HL-60 (cell line): ENCODE results near the gene IL11.

Experiments
- DNase-seq, 2 experiments: peaks; one replicate each; pipeline ENCODE4 v3.0.0-alpha.2; 2010 to 2020; ENCODE audit warnings: low read depth in 1 of 2, low spot score in 1 of 2
- H3K27ac ChIP-seq: fragments of 250-450 bp; sonication (Bioruptor Pico); replicated peaks from 2 replicates; pipeline ENCODE4 v1.5.1; 2020; ENCODE audit warnings: mild to moderate bottlenecking, moderate library complexity
- H3K27me3 ChIP-seq: fragments of 250-450 bp; sonication (Bioruptor Pico); 2 replicates; pipeline ENCODE4 v1.5.1; 2021; ENCODE audit warnings: mild to moderate bottlenecking, moderate library complexity; ENCODE audit not compliant: insufficient read depth, poor library complexity, severe bottlenecking
- H3K4me3 ChIP-seq: replicated peaks from 2 replicates; pipeline ENCODE4 v1.5.1; 2011; ENCODE audit warnings: mild to moderate bottlenecking, control low read depth, low read length; ENCODE audit not compliant: insufficient read depth
- CTCF ChIP-seq: IDR thresholded peaks from one replicate; pipeline ENCODE4 v1.5.1; 2011; ENCODE audit warnings: low read length, control low read depth, inconsistent platforms; ENCODE audit not compliant: insufficient read depth
- GABPA ChIP-seq: IDR thresholded peaks from 2 replicates; pipeline ENCODE4 v1.6.1; 2012; ENCODE audit warnings: low read depth
- POLR2AphosphoS5 ChIP-seq: IDR thresholded peaks from 2 replicates; pipeline ENCODE4 v1.6.1; 2012; ENCODE audit warnings: low read depth
- REST ChIP-seq: IDR thresholded peaks from 2 replicates; pipeline ENCODE4 v1.6.1; 2012; ENCODE audit warnings: low read depth; ENCODE audit not compliant: insufficient replicate concordance
- SPI1 ChIP-seq: IDR thresholded peaks from 2 replicates; pipeline ENCODE4 v1.6.1; 2012; ENCODE audit warnings: low read depth, mild to moderate bottlenecking, borderline replicate concordance

IL11 gene

GRCh38 chr19:55390461-55390880 lies 20.2 kb upstream of the IL11 start:
- Histone ChIP-seq H3K27ac (no peak overlapping the region), H3K27me3 (no peaks in the 10 kb centered on the region), H3K4me3 (no peak overlapping the region)
- TF ChIP-seq POLR2AphosphoS5 (0 out of 2 replicates have a peak, but pooled peaks have one; percentile 38), SPI1 (no peak), CTCF (no peak)
- no peak for DNase-seq

- Histone ChIP-seq H3K27ac (no peak overlapping the region), H3K4me3 (no peak overlapping the region), H3K27me3 (no peaks in the 10 kb centered on the region)
- no peak for TF ChIP-seq REST
- no peak for TF ChIP-seq CTCF
- peak; percentile 42; the same call in 1 of the 2 replicates for TF ChIP-seq POLR2AphosphoS5
- no peak for TF ChIP-seq SPI1
- no peak for TF ChIP-seq GABPA
- DNase-seq: no peak
These were observed 19.4 kb upstream of the IL11 start for GRCh38 chr19:55389386-55390317.

GRCh38 chr19:55387736-55388497 lies 17.7 kb upstream of the IL11 start:
- DNase-seq: no peak
- peak overlapping the region; percentile 90 for H3K4me3 ChIP-seq
- H3K27ac ChIP-seq: no peak overlapping the region
- H3K27me3 ChIP-seq: no peaks in the 10 kb centered on the region
- TF ChIP-seq CTCF (no peak), REST (no peak), GABPA (no peak), POLR2AphosphoS5 (no peak)
